Measurements from ENCODE around the gene RAB37.

Gene RAB37

GRCh38 chr17:74736513-74737298, at the start of gene RAB37:
RAB37 (plus strand) TSS chr17:74737256; CDS start chr17:74737273, 17 bp downstream.
- no peak for DNase-seq (ENCODE audit: low read depth)

- DNase-seq (ENCODE audit: low read depth), result no peak
Measured at GRCh38 chr17:74687886-74688285, 49.2 kb upstream of the RAB37 start.

- DNase-seq (ENCODE audit: low read depth), result no peak
Measured at GRCh38 chr17:74690409-74690825, 46.6 kb upstream of the RAB37 start.

DNA sequence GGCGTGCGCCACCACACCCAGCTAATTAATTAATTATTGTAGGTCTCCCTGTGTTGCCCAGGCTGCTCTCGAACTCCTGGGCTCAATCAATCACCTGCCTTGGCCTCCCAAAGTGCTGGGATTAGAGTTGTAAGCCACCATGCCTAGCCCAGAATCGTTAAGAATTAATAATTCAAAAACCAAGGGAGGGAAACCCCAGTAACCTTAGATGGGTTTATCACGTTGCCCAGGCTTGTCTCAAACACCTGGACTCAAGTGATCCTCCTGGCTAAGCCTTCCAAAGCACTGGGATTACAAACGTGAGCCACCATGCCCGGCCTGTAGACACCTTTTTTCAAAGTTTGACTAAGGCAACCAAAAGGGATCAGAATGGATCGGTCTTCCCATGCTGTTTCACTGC, 45.9 kb upstream of the RAB37 start:
- no peak for DNase-seq (ENCODE audit: low read depth)

DNA sequence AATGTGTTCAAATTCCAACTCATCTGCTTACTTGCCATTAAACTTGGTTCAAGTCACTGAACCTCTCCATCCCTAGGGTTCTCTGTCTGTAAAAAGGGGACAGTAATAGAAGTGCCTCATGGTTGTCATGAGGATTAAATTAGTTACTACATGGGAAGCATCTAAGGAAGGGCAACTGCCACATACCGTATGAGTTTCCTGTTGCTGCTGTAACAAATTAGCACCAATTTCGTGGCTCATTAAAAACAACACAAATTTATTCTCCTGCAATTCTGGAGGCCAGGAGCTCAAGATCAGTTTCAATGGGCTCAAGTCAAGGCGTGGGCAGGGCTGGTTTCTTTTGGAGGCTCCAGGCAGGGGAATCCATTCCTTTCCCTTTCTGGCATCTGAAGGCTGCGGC, 43.0 kb upstream of the RAB37 start:
- no peak for DNase-seq (ENCODE audit: low read depth)

DNA sequence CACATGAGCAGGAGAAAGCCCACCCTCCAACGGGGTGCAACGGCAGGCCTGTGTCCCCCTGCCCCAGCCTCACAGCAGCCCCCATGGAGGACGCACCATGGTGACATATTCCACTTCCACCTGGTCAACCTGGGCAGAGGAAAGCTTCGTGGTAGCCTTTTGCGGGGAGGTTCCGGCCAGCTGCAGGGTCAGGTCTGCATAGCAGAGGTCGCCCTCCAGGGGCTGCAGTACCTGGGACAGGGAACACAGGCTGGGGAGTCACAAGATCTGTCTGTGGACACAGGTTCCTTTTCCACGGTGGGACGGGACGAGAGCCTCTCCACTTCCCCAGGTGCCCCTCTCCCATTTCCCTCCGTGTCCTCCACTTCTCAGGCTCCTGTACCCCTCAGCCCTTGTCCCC, 41.4 kb upstream of the RAB37 start:
- no peak for DNase-seq (ENCODE audit: low read depth)

GRCh38 chr17:74697515-74697914, 39.5 kb upstream of the RAB37 start:
- no peak for DNase-seq (ENCODE audit: low read depth)

- DNase-seq (ENCODE audit: low read depth), result no peak
Measured at GRCh38 chr17:74698069-74698468, 39.0 kb upstream of the RAB37 start.

GRCh38 chr17:74699236-74699635, 37.8 kb upstream of the RAB37 start:
- no peak for DNase-seq (ENCODE audit: low read depth)

- DNase-seq (ENCODE audit: low read depth), result no peak
Measured at GRCh38 chr17:74702116-74702871, 34.8 kb upstream of the RAB37 start.

- no peak for DNase-seq (ENCODE audit: low read depth)
Measured at GRCh38 chr17:74703311-74703710, 33.7 kb upstream of the RAB37 start.

- no peak for DNase-seq (ENCODE audit: low read depth)
Measured at GRCh38 chr17:74704544-74704943, 32.5 kb upstream of the RAB37 start.

- DNase-seq (ENCODE audit: low read depth), result no peak
Measured at GRCh38 chr17:74711058-74711824, 25.8 kb upstream of the RAB37 start.

DNA sequence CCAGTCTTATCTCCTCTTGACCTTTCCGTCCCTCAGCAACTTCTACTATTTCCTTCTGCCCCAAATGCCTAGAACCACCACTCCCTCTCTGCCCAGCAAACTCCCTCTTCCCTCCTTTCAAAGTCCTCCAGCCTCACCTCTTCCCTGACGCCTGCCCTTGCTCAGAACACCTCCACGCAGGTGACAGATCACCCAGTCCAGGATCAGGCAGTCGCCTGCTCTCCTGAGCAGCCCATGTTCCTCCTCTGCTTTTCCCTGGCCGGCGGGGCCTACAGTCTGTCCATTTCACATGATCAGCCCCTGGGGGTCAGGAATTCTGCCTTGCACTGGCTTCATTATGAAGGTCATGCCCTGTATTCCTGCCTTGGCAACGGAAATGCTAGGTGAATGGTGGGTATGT, 24.8 kb upstream of the RAB37 start:
- no peak for DNase-seq (ENCODE audit: low read depth)

GRCh38 chr17:74712756-74713155, 24.3 kb upstream of the RAB37 start, which contains the start of gene CD300LF:
CD300LF (minus strand) TSS chr17:74712923; CDS start chr17:74712866, 57 bp downstream.
- no peak for DNase-seq (ENCODE audit: low read depth)

DNA sequence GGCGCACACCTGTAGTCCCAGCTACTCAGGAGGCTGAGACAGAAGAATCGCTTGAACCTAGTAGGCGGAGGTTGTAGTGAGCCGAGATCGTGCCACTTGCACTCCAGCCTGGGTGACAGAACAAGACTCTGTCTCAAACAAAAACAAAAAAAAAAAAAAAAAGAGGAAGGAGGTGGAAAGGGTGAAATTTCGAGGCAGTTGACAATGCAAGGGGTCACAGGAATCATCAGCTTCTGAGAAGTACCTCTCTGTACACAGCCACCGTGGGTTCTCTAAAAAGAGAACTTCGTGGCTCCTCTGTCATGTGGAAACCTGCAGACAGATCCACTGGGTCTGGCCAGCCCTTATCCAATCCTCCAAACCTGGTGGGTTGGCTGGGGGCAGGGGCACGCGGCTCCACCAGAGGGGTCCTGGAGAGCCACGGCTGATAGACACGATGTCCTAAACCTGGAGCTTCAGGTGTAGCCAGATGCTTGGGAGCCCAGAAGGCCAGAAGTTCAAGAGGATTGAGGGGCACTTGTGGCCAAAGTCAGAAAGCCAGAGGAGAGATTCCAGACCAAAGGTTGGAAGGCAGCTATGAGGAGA, 23.8 kb upstream of the RAB37 start:
- no peak for DNase-seq (ENCODE audit: low read depth)

DNA sequence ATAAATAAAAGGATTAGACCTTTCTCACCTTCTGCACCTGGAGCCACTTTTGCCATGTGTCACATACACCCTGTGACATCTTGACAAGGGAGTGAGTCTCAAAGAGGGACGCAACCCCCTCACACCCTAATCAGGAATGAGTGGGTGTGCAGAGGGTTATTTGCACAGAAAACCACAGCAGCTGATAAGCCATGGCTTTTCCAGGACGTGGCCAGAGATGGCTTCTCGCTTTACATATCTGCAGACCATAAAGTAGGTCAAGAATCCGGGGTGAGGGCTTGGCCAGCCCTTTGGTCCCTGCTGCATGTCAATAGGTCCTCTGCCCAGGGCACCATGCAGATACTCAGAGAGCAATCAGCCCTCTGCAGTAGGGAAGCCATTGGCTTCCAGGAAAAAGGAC, 21.9 kb upstream of the RAB37 start:
- no peak for DNase-seq (ENCODE audit: low read depth)

GRCh38 chr17:74720506-74720905, 16.6 kb upstream of the RAB37 start:
- no peak for DNase-seq (ENCODE audit: low read depth)

GRCh38 chr17:74722782-74723181, 14.3 kb upstream of the RAB37 start:
- no peak for DNase-seq (ENCODE audit: low read depth)

- no peak for DNase-seq (ENCODE audit: low read depth)
Measured at GRCh38 chr17:74723891-74724290, 13.2 kb upstream of the RAB37 start.

- DNase-seq (ENCODE audit: low read depth), result no peak
Measured at GRCh38 chr17:74725111-74725510, 11.9 kb upstream of the RAB37 start.

DNA sequence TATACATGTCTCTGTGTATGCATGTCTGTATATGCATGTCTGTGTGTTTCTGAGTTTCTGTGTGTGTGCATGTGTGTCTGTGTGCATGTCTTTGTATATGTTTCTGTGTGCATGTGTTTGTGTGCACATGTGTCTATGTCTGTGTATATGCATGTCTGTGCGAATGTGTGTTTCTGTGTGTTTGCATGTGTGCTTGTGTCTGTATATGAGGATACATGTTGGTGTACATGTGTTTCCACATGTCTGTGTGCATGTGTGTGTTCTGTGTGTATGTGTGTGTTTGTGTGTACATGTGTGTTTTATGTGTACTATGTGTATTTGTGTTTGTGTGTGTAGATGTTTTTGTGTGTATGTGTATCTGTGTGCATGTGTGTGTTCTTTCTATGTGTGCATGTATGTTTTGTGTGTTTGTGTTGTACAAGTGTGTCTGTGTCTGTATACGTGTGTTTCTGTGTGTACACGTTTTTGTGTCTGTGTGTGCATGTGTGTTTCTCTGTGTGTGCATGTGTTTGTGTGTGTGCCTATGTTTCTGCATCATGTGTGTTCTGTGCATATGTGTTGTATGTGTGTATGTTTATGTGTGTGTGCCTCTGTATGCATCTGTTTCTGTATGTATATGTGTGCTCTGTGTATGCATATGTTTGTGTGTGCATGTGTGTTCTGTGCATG, 8.9 kb upstream of the RAB37 start:
- no peak for DNase-seq (ENCODE audit: low read depth)

Data from HS-5 (cell line).